NCI-H69 (cell line): ENCODE data around the gene TM9SF2.

Experiments used
- DNase-seq: peaks from one replicate; lab custom pipeline; 2025; lab: John Stamatoyannopoulos, UW

TM9SF2 gene

GRCh38 chr13:99495466-99496183 lies 5.6 kb upstream of the TM9SF2 start:
- DNase-seq = no peak

GRCh38 chr13:99496184-99497142 lies 4.8 kb upstream of the TM9SF2 start:
- DNase-seq = no peak

- DNase-seq = peak; percentile 99
Observed at GRCh38 chr13:99498171-99499161, 2.8 kb upstream of the TM9SF2 start.

GRCh38 chr13:99500839-99501183 lies 461 bp upstream of the TM9SF2 start:
- DNase-seq = no peak

- DNase-seq = peak; percentile 48
Observed at GRCh38 chr13:99501848-99502301, 603 bp downstream of the TM9SF2 start.

GRCh38 chr13:99505814-99506269 lies 4.6 kb downstream of the TM9SF2 start:
- no peak for DNase-seq

GRCh38 chr13:99506634-99507033 lies 5.4 kb downstream of the TM9SF2 start:
- no peak for DNase-seq

- DNase-seq = no peak
Observed at GRCh38 chr13:99507054-99507453, 5.8 kb downstream of the TM9SF2 start.

GRCh38 chr13:99507551-99507950 lies 6.3 kb downstream of the TM9SF2 start:
- DNase-seq = no peak

GRCh38 chr13:99507986-99508385 lies 6.7 kb downstream of the TM9SF2 start:
- no peak for DNase-seq

- no peak for DNase-seq
Observed at GRCh38 chr13:99509479-99509878, 8.2 kb downstream of the TM9SF2 start.

- no peak for DNase-seq
Observed at GRCh38 chr13:99514801-99515200, 13.5 kb downstream of the TM9SF2 start.

- DNase-seq = no peak
Observed at GRCh38 chr13:99516153-99516929, 15.1 kb downstream of the TM9SF2 start.

- no peak for DNase-seq
Observed at GRCh38 chr13:99517577-99517976, 16.3 kb downstream of the TM9SF2 start.

GRCh38 chr13:99517984-99518383 lies 16.7 kb downstream of the TM9SF2 start:
- no peak for DNase-seq

GRCh38 chr13:99522298-99522697 lies 21.0 kb downstream of the TM9SF2 start:
- no peak for DNase-seq

GRCh38 chr13:99523838-99524237 lies 22.6 kb downstream of the TM9SF2 start:
- DNase-seq = no peak

- DNase-seq = no peak
Observed at GRCh38 chr13:99525967-99526366, 24.7 kb downstream of the TM9SF2 start.

- DNase-seq = no peak
Observed at GRCh38 chr13:99526549-99526948, 25.3 kb downstream of the TM9SF2 start.

- no peak for DNase-seq
Observed at GRCh38 chr13:99527301-99527700, 26.0 kb downstream of the TM9SF2 start.

GRCh38 chr13:99528547-99528946 lies 27.3 kb downstream of the TM9SF2 start:
- DNase-seq = peak; percentile 60
